NK-92 (cell line): ENCODE results near the gene BBS9.

Source experiments
- DNase-seq: peaks from one replicate; lab custom pipeline; 2025; ENCODE audit not compliant: unreplicated experiment; lab: John Stamatoyannopoulos, UW

BBS9 gene

DNA sequence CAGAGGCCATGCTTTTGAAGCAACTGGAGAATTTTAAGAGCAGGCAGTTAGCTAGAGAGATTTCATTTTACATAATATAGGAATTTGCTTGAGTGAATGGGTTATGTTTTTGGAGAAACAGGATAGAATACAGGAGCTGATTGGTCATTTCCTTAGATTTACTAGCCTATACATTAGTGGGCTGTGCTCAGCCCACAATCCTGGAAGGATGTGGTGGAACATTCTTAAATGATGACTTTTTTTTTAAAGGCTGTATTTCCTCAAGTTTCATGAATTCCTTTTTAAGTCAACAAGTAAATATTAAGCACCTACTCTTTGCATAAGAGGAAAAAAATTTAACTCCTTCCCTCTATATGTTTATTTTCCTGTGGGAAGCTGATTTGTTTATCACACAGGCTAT is 461.6 kb downstream of the BBS9 start:
- DNase-seq: no peak

GRCh38 chr7:33591490-33591889 is 462.1 kb downstream of the BBS9 start:
- no peak for DNase-seq

GRCh38 chr7:33592718-33593117 is 463.4 kb downstream of the BBS9 start:
- no peak for DNase-seq

GRCh38 chr7:33593611-33594010 is 464.2 kb downstream of the BBS9 start:
- no peak for DNase-seq

- DNase-seq: no peak
Observed at GRCh38 chr7:33596686-33597085, 467.3 kb downstream of the BBS9 start.

- DNase-seq: no peak
Observed at GRCh38 chr7:33597181-33597580, 467.8 kb downstream of the BBS9 start.

- DNase-seq: no peak
Observed at GRCh38 chr7:33601101-33601500, 471.7 kb downstream of the BBS9 start.

- no peak for DNase-seq
Observed at GRCh38 chr7:33601884-33602283, 472.5 kb downstream of the BBS9 start.

DNA sequence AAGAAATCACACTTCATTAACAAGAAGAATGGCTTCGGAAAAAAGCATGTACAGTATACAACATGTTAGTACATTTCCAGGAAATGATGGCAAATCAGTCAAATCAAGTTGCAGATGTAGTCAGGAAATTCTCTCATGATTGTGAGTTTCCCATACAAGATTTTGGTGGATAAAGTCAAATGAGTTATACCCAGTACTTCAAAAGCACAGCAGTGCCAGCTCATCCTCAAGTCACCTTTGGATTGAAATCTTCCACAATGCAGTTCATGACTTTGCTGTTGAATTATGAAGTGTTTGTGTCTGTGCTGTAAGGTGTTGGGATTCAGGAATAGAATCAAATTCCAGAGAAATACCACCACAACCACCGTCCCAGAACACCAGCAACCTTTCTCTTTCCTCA is 474.7 kb downstream of the BBS9 start:
- no peak for DNase-seq

- no peak for DNase-seq
Observed at GRCh38 chr7:33610918-33611317, 481.6 kb downstream of the BBS9 start.

DNA sequence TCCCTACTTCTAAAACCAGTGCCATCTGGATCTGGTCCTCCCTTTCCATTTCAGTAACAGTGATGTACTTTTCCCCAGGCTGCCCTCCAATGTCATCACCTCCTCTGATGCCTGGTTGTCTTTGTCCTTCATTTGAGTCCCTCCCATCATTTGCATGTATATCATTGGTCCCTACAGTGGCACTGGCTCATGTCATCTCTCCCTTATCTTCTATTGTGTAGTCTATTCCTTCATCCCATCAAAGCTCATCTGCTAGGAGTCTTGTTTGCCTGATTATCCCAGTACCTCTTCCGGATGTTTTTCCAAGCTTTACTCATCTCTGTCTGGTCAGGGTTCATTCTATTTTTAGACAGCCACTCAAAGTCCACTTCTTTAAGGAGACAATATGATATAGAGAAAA is 483.1 kb downstream of the BBS9 start:
- no peak for DNase-seq

- DNase-seq: no peak
Observed at GRCh38 chr7:33614357-33615117, 485.2 kb downstream of the BBS9 start.

- DNase-seq: no peak
Observed at GRCh38 chr7:33616752-33617151, 487.4 kb downstream of the BBS9 start.

- DNase-seq: no peak
Observed at GRCh38 chr7:33619264-33619663, 489.9 kb downstream of the BBS9 start.

DNA sequence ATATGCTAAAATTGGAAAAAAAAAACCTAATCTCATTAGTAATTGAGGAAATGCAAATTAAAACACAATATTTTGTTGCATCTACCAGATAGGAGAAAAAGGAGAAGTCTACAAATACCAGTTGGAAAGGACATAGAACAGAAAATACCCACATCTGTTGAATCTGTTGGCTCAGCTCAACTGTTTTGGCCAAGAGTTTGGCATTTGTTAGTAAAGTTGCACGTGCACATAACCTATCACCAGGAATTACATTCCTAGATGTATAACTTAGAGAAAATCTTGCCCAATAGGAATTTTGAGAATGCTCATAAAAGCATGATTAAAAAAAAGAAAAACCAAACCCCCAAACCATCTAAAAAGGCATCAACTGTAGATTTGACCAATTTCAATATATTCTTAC is 493.9 kb downstream of the BBS9 start:
- no peak for DNase-seq

DNA sequence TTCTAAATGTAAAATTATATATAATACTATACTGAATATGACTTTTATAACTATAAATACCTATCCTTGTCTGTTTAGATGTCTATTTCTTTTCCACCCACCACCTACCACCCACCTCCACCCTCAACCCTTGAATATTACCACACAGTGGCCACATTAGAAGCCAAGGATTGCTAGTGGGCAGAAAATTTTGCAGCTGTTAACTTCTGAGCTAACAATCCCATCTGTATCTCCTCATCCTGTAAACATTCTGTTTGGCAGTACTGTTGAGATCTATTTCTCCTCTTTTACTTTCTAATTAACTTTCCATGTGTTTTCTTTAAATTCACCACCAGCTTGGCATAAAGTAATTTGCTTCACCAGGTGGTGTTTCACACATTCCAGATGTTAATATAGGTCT is 494.9 kb downstream of the BBS9 start:
- no peak for DNase-seq

- DNase-seq: no peak
Observed at GRCh38 chr7:33626869-33627268, 497.5 kb downstream of the BBS9 start.

- DNase-seq: no peak
Observed at GRCh38 chr7:33627741-33628140, 498.4 kb downstream of the BBS9 start.

- no peak for DNase-seq
Observed at GRCh38 chr7:33628894-33629293, 499.5 kb downstream of the BBS9 start.

GRCh38 chr7:33630359-33630758 is 501.0 kb downstream of the BBS9 start:
- no peak for DNase-seq

- DNase-seq: no peak
Observed at GRCh38 chr7:33632322-33632721, 503.0 kb downstream of the BBS9 start.

DNA sequence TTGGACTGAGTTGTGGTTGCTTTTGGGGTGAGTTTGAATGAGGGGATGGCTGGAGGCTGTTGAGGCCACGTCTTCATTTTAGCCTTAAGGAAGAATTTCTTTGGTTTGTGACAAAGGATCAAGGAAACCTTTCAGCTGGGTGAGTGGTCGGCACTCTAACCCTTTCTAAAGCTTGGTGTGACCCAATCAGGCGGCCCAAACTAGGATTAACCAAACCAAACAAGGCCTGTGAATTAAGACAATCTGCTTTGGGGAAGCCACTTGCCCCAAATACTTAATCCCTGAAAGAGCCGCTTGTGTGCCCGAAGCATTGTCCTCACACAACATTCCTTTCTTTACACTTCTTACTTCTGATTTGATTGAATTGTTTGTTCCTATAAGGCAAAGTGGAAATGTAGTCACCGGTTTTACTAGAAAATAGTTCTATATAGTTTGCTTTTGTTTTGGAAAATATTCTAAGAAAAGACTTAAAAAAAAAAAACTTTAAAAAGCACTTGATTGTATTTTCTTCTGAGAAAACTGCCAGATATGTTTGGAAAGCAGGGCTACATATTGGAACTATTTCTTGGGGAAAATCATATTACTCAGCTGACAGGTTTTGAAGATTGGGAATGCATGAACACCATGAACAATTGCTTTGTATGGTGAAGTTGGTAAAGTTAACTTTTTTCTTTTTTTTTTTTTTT is 503.6 kb downstream of the BBS9 start:
- no peak for DNase-seq

DNA sequence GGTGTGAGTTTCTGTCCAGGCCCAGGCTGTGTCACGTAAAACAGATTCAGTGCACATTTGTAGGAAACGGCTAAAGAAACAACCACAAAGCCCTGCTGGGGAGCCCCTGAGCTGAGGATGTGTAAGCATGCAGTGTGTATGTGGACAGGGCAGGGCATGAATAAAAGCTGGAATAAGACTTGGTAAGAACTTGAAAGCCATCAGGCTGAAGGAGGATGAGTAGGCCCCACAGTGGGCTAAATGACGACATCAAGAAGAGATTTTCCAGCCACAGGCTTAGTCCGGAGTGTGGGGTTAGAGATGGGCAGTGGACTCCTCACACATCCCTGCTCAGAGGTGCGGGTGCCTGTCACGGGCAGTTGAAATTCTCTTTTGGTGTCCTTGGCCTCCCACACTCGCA is 505.2 kb downstream of the BBS9 start:
- DNase-seq: no peak
